Measurements from ENCODE around the gene ZNF536. TPM values are rescaled to one million over a fixed set of nuclear protein-coding genes. Genes with fewer than 3 reads are reported as not detected.
"Not testable (repeated sequence)": the region's sequence is repeated elsewhere in the genome, so short reads cannot be mapped to it uniquely, and the experiment has no call there.

The ZNF536 gene
- total and polyA plus RNA-seq, 2 donors (not counting 3 experiments of a cell fraction or from before 2014, with no cell fraction given) = not detected

GRCh38 chr19:30398539-30398938, 26.4 kb downstream of the ZNF536 start:
- H3K9ac ChIP-seq (replicated peaks; ENCODE audit: extremely low read depth, insufficient read depth, low read length); H3K36me3 ChIP-seq (ENCODE audit: control insufficient read depth in 2 of 2, extremely low read depth in 1 of 2, insufficient read depth in 2 of 2, low read length in 2 of 2); DNase-seq (ENCODE audit: low read depth, low spot score); H3K9me3 ChIP-seq (replicated peaks; ENCODE audit: control insufficient read depth, insufficient read depth, low read length); FAIRE-seq; H3K79me2 ChIP-seq (ENCODE audit: control insufficient read depth, insufficient read depth, low read length); BruUV-seq (replicated peaks); H2AFZ ChIP-seq (ENCODE audit: low read depth, low read length); H4K20me1 ChIP-seq (replicated peaks; ENCODE audit: control insufficient read depth, extremely low read depth, insufficient read depth, low read length); intact Hi-C loops (cut with micrococcal nuclease); H3K27me3 ChIP-seq (ENCODE audit: control insufficient read depth in 2 of 2, insufficient read depth in 2 of 2, low read length in 2 of 2); dilution Hi-C loops (cut with MboI; ENCODE audit: extremely low pct_ligation_motif_present, low sequenced_read_pairs); H3K4me3 ChIP-seq (replicated peaks in 1 of 3; ENCODE audit: insufficient read depth in 1 of 3, low read depth in 1 of 3, low read length in 3 of 3); POLR2A ChIA-PET; H3K27ac ChIP-seq (ENCODE audit: insufficient read depth, low read depth, low read length); H3K9me1 ChIP-seq (replicated peaks; ENCODE audit: control insufficient read depth, extremely low read depth, insufficient read depth, low read length); CTCF ChIA-PET; H3K4me2 ChIP-seq (ENCODE audit: insufficient read depth, low read length); H3K4me1 ChIP-seq (ENCODE audit: control insufficient read depth, extremely low read depth, insufficient read depth, low read length): not testable (repeated sequence)

GRCh38 chr19:30401956-30402355, 29.8 kb downstream of the ZNF536 start:
- DNase-seq (ENCODE audit: low read depth, low spot score) (no peak), FAIRE-seq (no peak)
- H3K4me3 ChIP-seq (replicated peaks in 1 of 3; ENCODE audit: insufficient read depth in 1 of 3, low read depth in 1 of 3, low read length in 3 of 3) = no peak overlapping the region
- no peak for TF ChIP-seq POLR2AphosphoS5 (IDR thresholded peaks at IDR 0.05; ENCODE audit: insufficient read depth, low read depth, low read length)
- no peak for TF ChIP-seq MYC (IDR thresholded peaks at IDR 0.05; ENCODE audit: low read depth, low read length)
- no peak for TF ChIP-seq GATA2 (IDR thresholded peaks at IDR 0.05; ENCODE audit: insufficient read depth, insufficient read length, low read depth, low read length)
- no peak for TF ChIP-seq JUN (IDR thresholded peaks at IDR 0.05; ENCODE audit: borderline replicate concordance, insufficient read depth, insufficient read length, low read depth)
- TF ChIP-seq EZH2 (IDR thresholded peaks at IDR 0.05; ENCODE audit: borderline replicate concordance, low read depth, low read length, severe bottlenecking) = no peak
- no peak for TF ChIP-seq POLR2A (IDR thresholded peaks at IDR 0.05; ENCODE audit: low read depth, low read length)
- no peak for TF ChIP-seq MAX (IDR thresholded peaks at IDR 0.05; ENCODE audit: insufficient read depth, insufficient read length)
- H4K20me1 ChIP-seq (replicated peaks; ENCODE audit: control insufficient read depth, extremely low read depth, insufficient read depth, low read length) = no peaks in the 10 kb centered on the region
- intact Hi-C loops (cut with micrococcal nuclease) (no loop called here), dilution Hi-C loops (cut with MboI; ENCODE audit: extremely low pct_ligation_motif_present, low sequenced_read_pairs) (no loop called here)
- peaks cover 2% of the 10 kb centered on the region for H3K9me3 ChIP-seq (replicated peaks; ENCODE audit: control insufficient read depth, insufficient read depth, low read length)
- BruUV-seq (replicated peaks) = no TSS peak
- no peaks in the 10 kb centered on the region for H3K4me1 ChIP-seq (ENCODE audit: control insufficient read depth, extremely low read depth, insufficient read depth, low read length)
- no peak overlapping the region for H3K27ac ChIP-seq (ENCODE audit: insufficient read depth, low read depth, low read length)
- CTCF ChIA-PET = no interaction called here
- no peaks in the 10 kb centered on the region for H3K9me1 ChIP-seq (replicated peaks; ENCODE audit: control insufficient read depth, extremely low read depth, insufficient read depth, low read length)
- no peaks in the 10 kb centered on the region for H3K79me2 ChIP-seq (ENCODE audit: control insufficient read depth, insufficient read depth, low read length)
- H2AFZ ChIP-seq (ENCODE audit: low read depth, low read length) = no peak overlapping the region
- no peak overlapping the region for H3K4me2 ChIP-seq (ENCODE audit: insufficient read depth, low read length)
- H3K27me3 ChIP-seq (ENCODE audit: control insufficient read depth in 2 of 2, insufficient read depth in 2 of 2, low read length in 2 of 2) = no peaks in the 10 kb centered on the region
- POLR2A ChIA-PET = no interaction called here
- H3K9ac ChIP-seq (replicated peaks; ENCODE audit: extremely low read depth, insufficient read depth, low read length) = no peak overlapping the region
- H3K36me3 ChIP-seq (ENCODE audit: control insufficient read depth in 2 of 2, extremely low read depth in 1 of 2, insufficient read depth in 2 of 2, low read length in 2 of 2) = no peaks in the 10 kb centered on the region
